CD4-positive, alpha-beta T cell treated with Interleukin-4 for 4 hours (primary cell): ENCODE data around the gene CIDEC.
A peak's percentile ranks its signal among the peaks of the same experiment; 100 is the strongest.
"Not testable (repeated sequence)": the region's sequence is repeated elsewhere in the genome, so short reads cannot be mapped to it uniquely, and the experiment has no call there.

Experiments used
- DNase-seq: peaks from one replicate; pipeline ENCODE4 v3.0.0-alpha.2; 2020

The CIDEC gene

GRCh38 chr3:9872067-9872466 is 8.0 kb downstream of the CIDEC start:
- DNase-seq: not testable (repeated sequence)

DNA sequence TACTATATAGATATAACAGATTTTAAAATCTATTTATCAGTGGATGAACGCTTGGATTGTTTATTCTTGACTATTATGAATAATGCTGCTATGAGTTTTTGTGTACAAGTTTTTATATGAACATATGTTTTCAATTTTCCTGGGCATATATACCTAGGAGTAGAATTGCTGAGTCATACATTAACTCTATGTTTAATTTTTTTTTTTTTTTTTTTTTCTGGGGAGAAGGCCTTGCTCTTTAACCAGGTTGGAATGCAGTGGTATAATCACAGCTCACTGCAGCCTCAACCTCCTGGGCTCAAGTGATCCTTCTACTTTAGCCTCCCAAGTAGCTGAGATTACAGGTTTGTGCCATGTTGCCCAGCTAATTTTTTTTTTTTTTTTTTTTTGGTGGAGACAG is 9.1 kb downstream of the CIDEC start:
- DNase-seq: no peak

GRCh38 chr3:9869955-9870354 is 10.1 kb downstream of the CIDEC start:
- no peak for DNase-seq

- no peak for DNase-seq
Measured at GRCh38 chr3:9867106-9867505, 12.9 kb downstream of the CIDEC start.

GRCh38 chr3:9866639-9867038 is 13.4 kb downstream of the CIDEC start:
- DNase-seq: no peak

GRCh38 chr3:9865125-9865637 is 14.9 kb downstream of the CIDEC start:
- DNase-seq: not testable (repeated sequence)

- DNase-seq: no peak
Measured at GRCh38 chr3:9864200-9864927, 15.7 kb downstream of the CIDEC start.

- no peak for DNase-seq
Measured at GRCh38 chr3:9863058-9863772, 16.8 kb downstream of the CIDEC start.

DNA sequence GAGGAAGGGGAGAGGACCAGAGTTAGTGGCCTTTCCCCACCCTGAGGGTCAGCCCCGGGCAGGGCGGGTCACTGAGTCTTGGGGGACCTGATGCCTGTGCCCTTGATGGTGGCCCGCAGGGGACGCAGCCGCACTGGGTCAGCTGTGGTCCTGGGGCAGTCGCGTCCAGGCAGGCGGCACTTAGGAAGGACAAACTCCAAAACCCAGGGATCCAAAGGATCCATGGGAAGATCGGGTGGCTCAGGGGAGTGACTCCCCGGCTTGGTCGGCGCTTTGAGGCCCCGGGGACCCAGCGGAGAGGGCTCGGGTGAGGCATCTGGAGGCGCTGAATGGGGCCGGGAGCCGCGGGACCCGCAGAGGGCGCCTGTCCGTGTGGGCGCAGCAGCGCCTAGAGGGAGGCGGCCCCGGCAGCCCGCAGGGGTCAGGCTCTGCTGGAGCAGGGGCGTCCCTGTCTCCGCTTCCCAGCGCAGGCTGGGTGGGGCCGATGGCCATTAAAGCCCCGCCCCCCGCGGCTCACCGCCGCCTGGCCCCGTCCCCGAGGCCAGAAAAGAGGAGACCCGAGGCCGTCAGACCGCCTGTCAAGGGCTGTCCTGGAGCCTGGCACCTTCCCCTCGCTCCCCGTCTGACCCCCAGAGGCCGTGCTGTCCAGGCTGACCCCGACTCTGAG is 17.5 kb downstream of the CIDEC start:
- DNase-seq: peak; percentile 13

GRCh38 chr3:9861626-9862130 is 18.4 kb downstream of the CIDEC start:
- no peak for DNase-seq

GRCh38 chr3:9861201-9861600 is 18.9 kb downstream of the CIDEC start:
- no peak for DNase-seq

DNA sequence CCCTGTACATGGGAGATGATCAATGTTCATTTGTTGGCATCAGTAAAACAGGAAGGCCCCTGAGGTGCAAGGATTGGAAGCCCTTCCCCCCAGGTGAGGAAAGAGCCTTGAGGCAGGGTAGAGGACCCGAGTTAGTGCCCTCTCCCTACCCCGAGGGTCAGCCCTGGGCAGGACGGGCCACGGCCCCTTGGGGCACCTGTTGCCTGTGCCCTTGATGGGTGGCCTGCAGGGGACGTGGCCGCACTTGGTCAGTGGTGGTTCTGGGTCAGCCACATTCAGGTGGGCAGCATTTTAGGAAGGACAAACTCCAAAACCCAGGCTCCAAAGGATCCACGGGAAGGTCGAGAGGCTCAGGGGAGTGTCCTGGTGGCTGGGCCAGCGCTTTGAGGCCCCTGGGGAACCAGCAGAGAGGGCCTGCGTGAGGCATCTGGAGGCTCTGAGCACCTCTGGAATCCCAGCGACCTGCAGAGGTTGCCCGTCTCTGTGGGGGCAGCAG is 20.5 kb downstream of the CIDEC start:
- DNase-seq: no peak

DNA sequence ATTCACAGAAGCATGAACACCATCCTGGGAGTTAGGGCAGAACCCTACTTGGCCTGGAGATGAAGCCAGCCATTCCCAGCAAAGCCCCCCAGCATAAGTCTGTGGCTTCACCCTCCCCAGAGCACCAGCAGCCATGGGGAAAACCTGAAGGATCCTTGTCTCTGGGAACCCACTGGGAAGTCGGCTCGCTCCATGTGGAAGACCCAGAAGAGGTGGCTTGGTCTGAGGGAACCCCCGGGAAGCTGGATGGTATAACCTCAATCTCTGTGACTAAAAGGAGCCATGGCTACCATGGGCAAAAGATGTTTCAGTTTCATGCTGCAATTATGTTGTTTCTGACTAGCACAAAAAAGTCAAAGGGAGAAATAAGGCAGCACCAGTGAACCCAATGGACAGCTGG is 24.5 kb downstream of the CIDEC start:
- DNase-seq: no peak

DNA sequence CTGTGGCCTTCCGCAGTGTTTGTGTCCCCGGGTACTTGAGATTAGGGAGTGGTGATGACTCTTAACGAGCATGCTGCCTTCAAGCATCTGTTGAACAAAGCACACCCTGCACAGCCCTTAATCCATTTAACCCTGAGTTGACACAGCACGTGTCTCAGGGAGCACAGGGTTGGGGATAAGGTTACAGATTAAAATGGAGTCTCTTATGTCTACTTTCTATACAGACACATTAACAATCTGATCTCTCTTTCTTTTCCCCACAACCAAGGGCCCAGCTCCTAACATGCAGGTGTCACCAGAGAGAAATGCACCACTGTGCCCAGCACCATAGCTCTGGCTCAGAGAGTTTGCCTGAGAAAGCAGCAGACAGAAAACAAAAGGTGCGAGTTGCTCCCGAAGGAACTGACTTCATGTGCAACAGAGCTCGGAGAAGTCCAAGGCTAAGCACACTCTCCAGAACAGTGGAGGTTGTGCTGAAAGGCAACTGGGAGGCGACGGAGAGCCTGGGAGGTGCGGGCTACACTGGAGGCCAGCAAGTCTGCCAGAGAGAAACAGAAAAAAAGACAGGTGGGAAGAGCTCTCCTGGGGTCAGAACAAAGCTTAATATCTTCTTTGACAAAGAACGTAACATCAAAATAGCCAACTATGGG is 25.6 kb downstream of the CIDEC start:
- DNase-seq: not testable (repeated sequence)

- DNase-seq: no peak
Measured at GRCh38 chr3:9852528-9852927, 27.5 kb downstream of the CIDEC start.

GRCh38 chr3:9851926-9852325 is 28.1 kb downstream of the CIDEC start:
- not testable (repeated sequence) for DNase-seq

- not testable (repeated sequence) for DNase-seq
Measured at GRCh38 chr3:9851383-9851782, 28.7 kb downstream of the CIDEC start.

DNA sequence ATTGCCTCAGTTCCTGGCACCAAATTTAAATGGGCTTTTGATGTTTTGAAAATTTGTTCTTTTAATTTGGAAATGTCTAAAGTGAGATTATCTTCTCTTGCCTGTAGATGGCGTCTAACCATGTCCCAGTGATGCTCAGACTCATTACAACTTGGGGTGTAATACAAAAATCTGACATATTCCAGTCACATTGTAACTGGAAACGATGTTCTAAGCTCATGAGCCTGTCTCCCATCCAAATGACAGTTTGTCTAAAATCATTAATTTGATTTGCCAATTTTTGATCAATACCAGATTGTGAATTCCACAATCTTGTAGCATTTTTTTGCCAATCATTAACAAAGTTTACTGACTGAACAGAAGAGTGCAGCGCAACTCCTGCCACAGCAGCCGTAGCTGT is 31.2 kb downstream of the CIDEC start:
- peak; percentile 65 for DNase-seq

GRCh38 chr3:9847870-9848269 is 32.2 kb downstream of the CIDEC start:
- not testable (repeated sequence) for DNase-seq

- no peak for DNase-seq
Measured at GRCh38 chr3:9846931-9847488, 33.0 kb downstream of the CIDEC start.

DNA sequence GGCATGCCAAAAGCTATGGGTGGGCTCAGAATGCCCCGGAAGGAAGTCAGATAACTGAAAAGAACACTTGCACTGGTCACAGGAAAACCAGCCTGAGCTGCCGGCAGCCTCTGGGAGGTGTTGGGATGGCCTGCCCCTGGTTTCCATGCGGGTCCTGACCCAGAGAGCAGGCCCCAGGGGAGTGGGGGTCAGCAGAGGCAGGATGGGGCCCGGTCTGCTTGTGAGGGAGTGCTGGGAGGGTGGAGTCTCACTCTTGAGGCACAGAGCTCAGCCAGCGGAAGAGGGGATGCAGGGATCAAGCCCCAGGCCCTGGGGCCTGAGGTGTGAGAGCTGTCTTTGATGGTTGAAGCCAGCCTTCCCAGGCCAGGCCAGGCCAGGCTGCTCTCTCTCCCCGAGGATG is 33.8 kb downstream of the CIDEC start:
- DNase-seq: no peak

- peak; percentile 94 for DNase-seq
Measured at GRCh38 chr3:9843715-9844438, 36.2 kb downstream of the CIDEC start, which contains the start of gene RPUSD3. TSS of gene RPUSD3 (minus strand) at chr3:9844008. CDS start at chr3:9843990, 18 bp downstream.
